Measurements from ENCODE around the gene TSPY1. TPM values are rescaled to one million over a fixed set of nuclear protein-coding genes. Genes with fewer than 3 reads are reported as not detected.

TSPY1 gene, protein sequence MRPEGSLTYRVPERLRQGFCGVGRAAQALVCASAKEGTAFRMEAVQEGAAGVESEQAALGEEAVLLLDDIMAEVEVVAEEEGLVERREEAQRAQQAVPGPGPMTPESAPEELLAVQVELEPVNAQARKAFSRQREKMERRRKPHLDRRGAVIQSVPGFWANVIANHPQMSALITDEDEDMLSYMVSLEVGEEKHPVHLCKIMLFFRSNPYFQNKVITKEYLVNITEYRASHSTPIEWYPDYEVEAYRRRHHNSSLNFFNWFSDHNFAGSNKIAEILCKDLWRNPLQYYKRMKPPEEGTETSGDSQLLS
- total RNA-seq (2022; extraction: Qiagen RNA extraction): not detected in 5 replicates

DNA sequence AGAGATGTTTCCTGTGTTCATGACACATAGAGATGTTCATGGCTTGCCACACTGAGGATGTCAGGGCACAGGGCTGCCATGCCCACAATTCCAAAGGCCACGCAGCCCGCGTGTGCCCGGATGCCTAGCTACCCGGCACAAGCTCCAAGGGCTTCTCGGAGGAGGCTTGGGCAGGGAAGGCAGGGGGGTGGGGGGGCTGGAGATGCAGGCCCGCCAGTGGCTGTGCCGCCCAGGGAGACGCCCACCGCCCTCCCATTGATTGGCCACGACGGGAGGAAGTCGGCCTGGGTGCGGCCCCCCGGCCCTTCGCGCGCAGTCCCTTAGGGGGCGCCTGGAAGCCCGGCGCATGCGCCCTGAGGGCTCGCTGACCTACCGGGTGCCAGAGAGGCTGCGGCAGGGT, at the start of gene TSPY1:
TSPY1 (plus strand) TSS at position 301 of the 400 bp plus-strand sequence; CDS start at position 347, 46 bp downstream.

DNA sequence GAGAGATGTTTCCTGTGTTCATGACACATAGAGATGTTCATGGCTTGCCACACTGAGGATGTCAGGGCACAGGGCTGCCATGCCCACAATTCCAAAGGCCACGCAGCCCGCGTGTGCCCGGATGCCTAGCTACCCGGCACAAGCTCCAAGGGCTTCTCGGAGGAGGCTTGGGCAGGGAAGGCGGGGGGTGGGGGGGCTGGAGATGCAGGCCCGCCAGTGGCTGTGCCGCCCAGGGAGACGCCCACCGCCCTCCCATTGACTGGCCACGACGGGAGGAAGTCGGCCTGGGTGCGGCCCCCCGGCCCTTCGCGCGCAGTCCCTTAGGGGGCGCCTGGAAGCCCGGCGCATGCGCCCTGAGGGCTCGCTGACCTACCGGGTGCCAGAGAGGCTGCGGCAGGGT, 20.2 kb downstream of the TSPY1 start, which contains the start of gene TSPY9:
TSPY9 (plus strand) TSS at position 301 of the 400 bp plus-strand sequence; CDS start at position 347, 46 bp downstream.

Other genes with a start within 250 kb of the TSPY1 start
- gene TSPY4, start 129.5 kb upstream of the TSPY1 start, total RNA-seq (2022; extraction: Qiagen RNA extraction): not detected in 5 replicates
- gene TSPY8, start 109.2 kb upstream of the TSPY1 start, total RNA-seq (2022; extraction: Qiagen RNA extraction): not detected in 5 replicates
- not detected in 5 replicates for gene TSPY3, start 68.5 kb upstream of the TSPY1 start, total RNA-seq (2022; extraction: Qiagen RNA extraction)
- gene TSPY9, start 20.3 kb downstream of the TSPY1 start, total RNA-seq (2022; extraction: Qiagen RNA extraction): not detected in 5 replicates
- not detected in 5 replicates for gene TSPY10, start 60.9 kb downstream of the TSPY1 start, total RNA-seq (2022; extraction: Qiagen RNA extraction)